ENCODE results near the gene SERPINB6.

DNA sequence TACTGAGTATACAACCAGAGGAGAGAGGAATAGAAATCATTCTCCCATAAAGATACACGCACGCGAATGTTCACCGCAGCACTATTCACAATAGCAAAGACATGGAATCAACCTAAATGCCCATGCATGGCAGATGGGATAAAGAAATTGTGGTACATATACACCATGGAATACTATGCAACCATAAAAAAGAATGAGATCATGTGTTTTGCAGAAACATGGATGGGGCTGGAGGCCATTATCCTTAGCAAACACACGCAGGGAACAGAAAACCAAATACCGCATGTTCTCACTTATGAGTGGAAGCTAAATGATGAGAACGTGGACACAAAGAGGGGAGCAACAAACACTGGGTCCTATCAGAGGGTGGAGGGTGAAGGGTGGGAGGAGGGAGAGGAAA lies 3.4 kb downstream of the SERPINB6 start:
- TF ChIP-seq, protein P1, sequence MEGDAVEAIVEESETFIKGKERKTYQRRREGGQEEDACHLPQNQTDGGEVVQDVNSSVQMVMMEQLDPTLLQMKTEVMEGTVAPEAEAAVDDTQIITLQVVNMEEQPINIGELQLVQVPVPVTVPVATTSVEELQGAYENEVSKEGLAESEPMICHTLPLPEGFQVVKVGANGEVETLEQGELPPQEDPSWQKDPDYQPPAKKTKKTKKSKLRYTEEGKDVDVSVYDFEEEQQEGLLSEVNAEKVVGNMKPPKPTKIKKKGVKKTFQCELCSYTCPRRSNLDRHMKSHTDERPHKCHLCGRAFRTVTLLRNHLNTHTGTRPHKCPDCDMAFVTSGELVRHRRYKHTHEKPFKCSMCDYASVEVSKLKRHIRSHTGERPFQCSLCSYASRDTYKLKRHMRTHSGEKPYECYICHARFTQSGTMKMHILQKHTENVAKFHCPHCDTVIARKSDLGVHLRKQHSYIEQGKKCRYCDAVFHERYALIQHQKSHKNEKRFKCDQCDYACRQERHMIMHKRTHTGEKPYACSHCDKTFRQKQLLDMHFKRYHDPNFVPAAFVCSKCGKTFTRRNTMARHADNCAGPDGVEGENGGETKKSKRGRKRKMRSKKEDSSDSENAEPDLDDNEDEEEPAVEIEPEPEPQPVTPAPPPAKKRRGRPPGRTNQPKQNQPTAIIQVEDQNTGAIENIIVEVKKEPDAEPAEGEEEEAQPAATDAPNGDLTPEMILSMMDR (conservative IDR thresholded peaks at IDR 0.05; ENCODE audit: low read depth, low read length): no peak
- TF ChIP-seq POLR2A (IDR thresholded peaks at IDR 0.05; ENCODE audit: low read depth, low read length) (no peak), RAD21 (IDR thresholded peaks at IDR 0.05; ENCODE audit: low read length) (no peak), FOS (IDR thresholded peaks at IDR 0.05; ENCODE audit: low read depth, low read length) (no peak), SMC3 (IDR thresholded peaks at IDR 0.05; ENCODE audit: low read depth, low read length) (no peak), RFX5 (IDR thresholded peaks at IDR 0.05; ENCODE audit: low read depth, low read length) (no peak), RCOR1 (IDR thresholded peaks at IDR 0.05; ENCODE audit: insufficient replicate concordance, low read length) (no peak)
